C4-2B (cell line): ENCODE measurements around the gene HRH3.

Source experiments
- ZFX ChIP-seq: fragments of 450-650 bp; IDR thresholded peaks from 2 replicates; pipeline ENCODE4 v1.6.1; 2017
- TF ChIP-seq, protein P1 (sequence below): fragments of 450-650 bp; conservative IDR thresholded peaks from 2 replicates; pipeline ENCODE4 v1.5.1; 2017; ENCODE audit warnings: mild to moderate bottlenecking

DNA sequence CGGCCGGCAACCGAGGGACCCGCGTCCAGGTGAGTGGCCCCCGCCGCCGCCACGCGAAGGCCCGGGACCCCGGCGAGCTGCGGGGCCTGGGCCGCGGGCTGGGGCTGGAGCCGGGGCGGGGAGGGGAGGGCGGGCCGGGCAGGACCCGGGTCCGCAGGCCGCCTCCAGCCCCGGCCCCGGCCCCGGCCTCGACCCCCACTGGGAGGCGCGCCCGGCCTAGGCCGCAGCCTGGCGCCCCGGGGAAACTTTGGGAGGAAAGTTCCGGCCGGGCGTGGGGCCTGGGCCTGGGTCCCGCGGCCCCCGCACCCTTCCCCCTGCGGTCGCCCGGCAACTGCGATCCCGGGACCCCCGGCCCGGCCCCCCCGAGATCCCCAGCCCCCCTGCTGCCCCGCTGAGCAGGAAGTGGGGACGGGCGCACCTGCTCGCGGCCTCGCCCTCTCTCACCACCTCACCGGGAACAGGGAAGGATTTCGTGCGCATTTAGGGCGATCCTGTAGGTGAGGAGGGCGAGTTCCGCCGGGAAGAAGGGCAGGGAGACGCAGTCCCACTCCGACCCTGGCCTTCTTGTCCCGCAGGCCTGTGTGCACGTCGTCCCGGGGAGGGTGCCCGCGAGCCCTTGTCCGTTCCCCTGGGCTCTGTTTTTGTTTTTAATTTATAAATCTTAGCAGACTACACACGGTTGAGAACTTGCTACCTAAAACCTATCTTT lies 18.6 kb upstream of the HRH3 start:
- TF ChIP-seq, protein P1, sequence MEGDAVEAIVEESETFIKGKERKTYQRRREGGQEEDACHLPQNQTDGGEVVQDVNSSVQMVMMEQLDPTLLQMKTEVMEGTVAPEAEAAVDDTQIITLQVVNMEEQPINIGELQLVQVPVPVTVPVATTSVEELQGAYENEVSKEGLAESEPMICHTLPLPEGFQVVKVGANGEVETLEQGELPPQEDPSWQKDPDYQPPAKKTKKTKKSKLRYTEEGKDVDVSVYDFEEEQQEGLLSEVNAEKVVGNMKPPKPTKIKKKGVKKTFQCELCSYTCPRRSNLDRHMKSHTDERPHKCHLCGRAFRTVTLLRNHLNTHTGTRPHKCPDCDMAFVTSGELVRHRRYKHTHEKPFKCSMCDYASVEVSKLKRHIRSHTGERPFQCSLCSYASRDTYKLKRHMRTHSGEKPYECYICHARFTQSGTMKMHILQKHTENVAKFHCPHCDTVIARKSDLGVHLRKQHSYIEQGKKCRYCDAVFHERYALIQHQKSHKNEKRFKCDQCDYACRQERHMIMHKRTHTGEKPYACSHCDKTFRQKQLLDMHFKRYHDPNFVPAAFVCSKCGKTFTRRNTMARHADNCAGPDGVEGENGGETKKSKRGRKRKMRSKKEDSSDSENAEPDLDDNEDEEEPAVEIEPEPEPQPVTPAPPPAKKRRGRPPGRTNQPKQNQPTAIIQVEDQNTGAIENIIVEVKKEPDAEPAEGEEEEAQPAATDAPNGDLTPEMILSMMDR: no peak
- peak; percentile 92; the same call in 1 of the 2 replicates for TF ChIP-seq ZFX
